CD14-positive monocyte (primary cell): ENCODE measurements around the gene MMAB. TPM values are rescaled to one million over a fixed set of nuclear protein-coding genes. Genes with fewer than 3 reads are reported as not detected.

Experiments
- DNase-seq, 3 donors: peaks; one replicate each; pipeline ENCODE4 v3.0.0-alpha.2; 2011 to 2022
- H2AFZ ChIP-seq: 2 replicates; pipeline ENCODE4 v1.6.0; 2012; ENCODE audit warnings: mild to moderate bottlenecking, low read depth, low read length, inconsistent platforms; ENCODE audit not compliant: insufficient read depth, poor library complexity, severe bottlenecking
- H3K27ac ChIP-seq, 2 donors: 1 replicate in 1 of 2; 2 replicates in 1 of 2; pipeline ENCODE4 v1.5.1; 2012 to 2013; ENCODE audit warnings: low read length in 2 of 2, control low read depth in 1 of 2, inconsistent platforms in 1 of 2, low read depth in 1 of 2, mild to moderate bottlenecking in 1 of 2
- H3K27me3 ChIP-seq, 2 donors: one replicate each; pipeline versions ENCODE4 v1.6.0 to v1.6.1; 2011 to 2013; ENCODE audit warnings: low read length in 2 of 2; ENCODE audit not compliant: control insufficient read depth in 2 of 2, insufficient read depth in 2 of 2
- H3K36me3 ChIP-seq, 2 donors: replicated peaks in 1 of 2; 1 replicate in 1 of 2; 2 replicates in 1 of 2; pipeline versions ENCODE4 v1.5.1 to v1.6.1; 2012 to 2013; ENCODE audit warnings: low read length in 2 of 2, control low read depth in 1 of 2, inconsistent platforms in 1 of 2, mild to moderate bottlenecking in 1 of 2; ENCODE audit not compliant: insufficient read depth in 2 of 2, control insufficient read depth in 1 of 2
- H3K4me1 ChIP-seq, 2 donors: 1 replicate in 1 of 2; 2 replicates in 1 of 2; pipeline versions ENCODE4 v1.5.1 to v1.6.1; 2012 to 2013; ENCODE audit warnings: low read length in 2 of 2, control low read depth in 1 of 2, inconsistent platforms in 1 of 2, mild to moderate bottlenecking in 1 of 2, moderate library complexity in 1 of 2; ENCODE audit not compliant: insufficient read depth in 2 of 2, control insufficient read depth in 1 of 2
- H3K4me2 ChIP-seq: replicated peaks from 2 replicates; pipeline ENCODE3; 2012; ENCODE audit warnings: low read length, moderate library complexity, mild to moderate bottlenecking; ENCODE audit not compliant: poor library complexity, severe bottlenecking; ENCODE audit errors: extremely low read depth
- H3K4me3 ChIP-seq, 3 experiments: fragments of 200-600 bp in 1 of 3; sonication (generic) in 1 of 3; replicated peaks in 1 of 3; 1 replicate in 2 of 3; 2 replicates in 1 of 3; pipeline ENCODE4 v1.5.1; 2011 to 2013; ENCODE audit warnings: low read length in 3 of 3, mild to moderate bottlenecking in 3 of 3, control low read depth in 2 of 3, low read depth in 2 of 3, inconsistent platforms in 1 of 3, moderate library complexity in 1 of 3
- H3K79me2 ChIP-seq: 2 replicates; pipeline ENCODE4 v1.6.0; 2012; ENCODE audit warnings: mild to moderate bottlenecking, control low read depth, inconsistent platforms, low read length, moderate library complexity; ENCODE audit not compliant: insufficient read depth
- H3K9ac ChIP-seq: 2 replicates; pipeline ENCODE4 v1.6.0; 2017; ENCODE audit warnings: low read length, mild to moderate bottlenecking; ENCODE audit not compliant: insufficient read depth, poor library complexity, severe bottlenecking
- H3K9me3 ChIP-seq, 2 donors: replicated peaks in 1 of 2; 1 replicate in 1 of 2; 2 replicates in 1 of 2; pipeline versions ENCODE4 v1.5.1 to v1.6.1; 2012 to 2013; ENCODE audit warnings: low read length in 2 of 2, control low read depth in 1 of 2; ENCODE audit not compliant: control insufficient read depth in 1 of 2, insufficient read depth in 1 of 2
- H4K20me1 ChIP-seq: 2 replicates; pipeline ENCODE4 v1.6.0; 2012; ENCODE audit warnings: mild to moderate bottlenecking, low read length, control low read depth, moderate library complexity; ENCODE audit not compliant: insufficient read depth
- H3K27ac Mint-ChIP-seq, 7 donors: one replicate each; pipeline ENCODE4 v1.8.0; 2020; ENCODE audit warnings: mild to moderate bottlenecking in 7 of 7, mixed read lengths in 7 of 7, moderate library complexity in 6 of 7, inconsistent platforms in 2 of 7
- H3K27me3 Mint-ChIP-seq, 3 donors: one replicate each; pipeline ENCODE4 v1.8.0; 2021 to 2022; ENCODE audit warnings: low read depth in 3 of 3, mild to moderate bottlenecking in 3 of 3, mixed read lengths in 3 of 3, moderate library complexity in 3 of 3, inconsistent platforms in 1 of 3
- H3K36me3 Mint-ChIP-seq, 2 donors: one replicate each; pipeline ENCODE4 v1.8.0; 2020; ENCODE audit warnings: mixed read lengths in 2 of 2, inconsistent platforms in 1 of 2, mild to moderate bottlenecking in 1 of 2
- H3K4me1 Mint-ChIP-seq: one replicate; pipeline ENCODE4 v1.8.0; 2020; ENCODE audit warnings: mild to moderate bottlenecking, mixed read lengths
- H3K4me3 Mint-ChIP-seq, 2 donors: one replicate each; pipeline ENCODE4 v1.8.0; 2020; ENCODE audit warnings: mild to moderate bottlenecking in 2 of 2, mixed read lengths in 2 of 2, moderate library complexity in 1 of 2
- H3K9me3 Mint-ChIP-seq, 7 donors: one replicate each; pipeline ENCODE4 v1.8.0; 2020 to 2022; ENCODE audit warnings: mixed read lengths in 7 of 7, mild to moderate bottlenecking in 6 of 7, moderate library complexity in 6 of 7, inconsistent platforms in 2 of 7
- WGBS: methylation state at CpG from one replicate; pipeline ENCODE4 v1.1.5; 2013; ENCODE audit warnings: missing lambda C conversion rate; ENCODE audit not compliant: insufficient coverage; 5-methylcytosine and 5-hydroxymethylcytosine counted together
- intact Hi-C, 2 donors: fragments of 100-400 bp; cut with micrococcal nuclease; formaldehyde crosslinking; loops; one replicate each; pipeline versions ENCODE4 v1.15.0 to v1.15.1; 2023
- polyA plus RNA-seq, 3 donors: library from polyadenylated mRNA; depleted of rRNA in 1 of 3; unstranded in 2 of 3; stranded (reverse) in 1 of 3; fragments of 300-500 nt in 2 of 3; fragments of >200 nt in 1 of 3; fragmentation: Illumina TruSeq in 2 of 3; gene quantifications; 1 replicate in 2 of 3; 2 replicates in 1 of 3; pipeline ENCODE4 v1.2.3, GENCODE V29; 2012 to 2021
- TF ChIP-seq, protein P1 (sequence below): fragments of 200-600 bp; IDR thresholded peaks from one replicate; pipeline ENCODE4 v1.8.0; 2022; ENCODE audit warnings: antibody characterized with exemption, mild to moderate bottlenecking

MMAB gene
- polyA plus RNA-seq, 3 donors = 5.0 to 15.6 (median 12.4) TPM

DNA sequence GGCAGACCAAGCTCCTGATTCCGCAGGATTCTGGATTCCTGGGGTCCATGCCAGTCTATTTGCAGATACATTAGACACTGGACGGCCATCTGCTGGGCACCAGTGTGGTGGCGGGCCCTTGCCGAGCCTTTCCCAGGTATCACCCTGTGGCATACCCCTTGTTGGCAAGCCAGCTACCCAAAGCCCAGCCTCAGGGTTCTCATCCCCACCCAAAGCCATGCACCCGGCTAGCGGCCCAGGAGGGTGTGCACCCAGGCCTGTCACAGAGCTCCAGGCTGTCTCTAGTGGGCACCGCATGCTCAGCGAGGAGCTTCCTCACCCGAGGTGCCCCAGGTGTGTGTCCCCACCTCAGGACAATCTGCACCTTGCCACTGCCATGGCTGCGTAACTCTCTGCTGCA, 13.7 kb downstream of the MMAB start:
- H3K9me3 ChIP-seq = peaks cover 0 to 15% of the 10 kb centered on the region in 2 donors
- Mint-ChIP-seq H3K4me3 (no peak overlapping the region), H3K4me1 (no peaks in the 10 kb centered on the region), H3K36me3 (peaks cover 12 to 20% of the 10 kb centered on the region in 2 donors), H3K27me3 (peaks cover 0 to 9% (median 0%) of the 10 kb centered on the region in 3 donors), H3K9me3 (peaks cover 10 to 14% (median 13%) of the 10 kb centered on the region in 7 donors), H3K27ac (peak overlapping the region in 1 of 7 donors; percentile 58)
- H2AFZ ChIP-seq = no peak overlapping the region
- no peak overlapping the region for H3K27ac ChIP-seq
- H3K4me3 ChIP-seq = no peak overlapping the region
- H3K4me2 ChIP-seq = no peak overlapping the region
- TF ChIP-seq, protein P1, sequence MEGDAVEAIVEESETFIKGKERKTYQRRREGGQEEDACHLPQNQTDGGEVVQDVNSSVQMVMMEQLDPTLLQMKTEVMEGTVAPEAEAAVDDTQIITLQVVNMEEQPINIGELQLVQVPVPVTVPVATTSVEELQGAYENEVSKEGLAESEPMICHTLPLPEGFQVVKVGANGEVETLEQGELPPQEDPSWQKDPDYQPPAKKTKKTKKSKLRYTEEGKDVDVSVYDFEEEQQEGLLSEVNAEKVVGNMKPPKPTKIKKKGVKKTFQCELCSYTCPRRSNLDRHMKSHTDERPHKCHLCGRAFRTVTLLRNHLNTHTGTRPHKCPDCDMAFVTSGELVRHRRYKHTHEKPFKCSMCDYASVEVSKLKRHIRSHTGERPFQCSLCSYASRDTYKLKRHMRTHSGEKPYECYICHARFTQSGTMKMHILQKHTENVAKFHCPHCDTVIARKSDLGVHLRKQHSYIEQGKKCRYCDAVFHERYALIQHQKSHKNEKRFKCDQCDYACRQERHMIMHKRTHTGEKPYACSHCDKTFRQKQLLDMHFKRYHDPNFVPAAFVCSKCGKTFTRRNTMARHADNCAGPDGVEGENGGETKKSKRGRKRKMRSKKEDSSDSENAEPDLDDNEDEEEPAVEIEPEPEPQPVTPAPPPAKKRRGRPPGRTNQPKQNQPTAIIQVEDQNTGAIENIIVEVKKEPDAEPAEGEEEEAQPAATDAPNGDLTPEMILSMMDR = no peak
- H3K79me2 ChIP-seq = no peaks in the 10 kb centered on the region
- no peak overlapping the region for H3K9ac ChIP-seq
- H3K36me3 ChIP-seq = peaks cover 0 to 10% of the 10 kb centered on the region in 2 donors
- no peaks in the 10 kb centered on the region for H3K4me1 ChIP-seq
- DNase-seq = no peak
- 97% methylated on average over 8 of the region's 10 CpGs for WGBS
- H3K27me3 ChIP-seq = no peaks in the 10 kb centered on the region
- intact Hi-C loops = no loop called here
- H4K20me1 ChIP-seq = no peaks in the 10 kb centered on the region

DNA sequence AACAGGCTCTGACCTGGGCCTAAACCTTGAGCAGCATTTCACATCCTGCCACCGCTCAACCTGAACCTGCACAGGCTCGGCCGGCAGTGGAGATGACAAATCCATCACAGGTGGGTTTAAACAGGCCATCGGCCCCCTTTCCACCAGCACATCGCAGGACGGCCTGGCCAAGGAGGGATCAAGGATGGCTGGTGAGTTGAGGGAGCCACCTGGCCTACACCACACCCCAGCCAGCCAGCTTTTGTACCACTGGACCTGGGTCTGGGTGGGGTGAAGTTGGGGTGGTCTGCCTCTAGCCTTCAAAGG, 14.2 kb downstream of the MMAB start:
- no peak overlapping the region for H3K4me2 ChIP-seq
- H3K27ac ChIP-seq = no peak overlapping the region
- Mint-ChIP-seq H3K27me3 (peaks cover 0 to 10% (median 1%) of the 10 kb centered on the region in 3 donors), H3K27ac (no peak overlapping the region), H3K9me3 (peaks cover 10 to 14% (median 13%) of the 10 kb centered on the region in 7 donors), H3K4me3 (no peak overlapping the region), H3K4me1 (no peaks in the 10 kb centered on the region), H3K36me3 (peaks cover 12 to 17% of the 10 kb centered on the region in 2 donors)
- no peaks in the 10 kb centered on the region for H3K4me1 ChIP-seq
- no peak overlapping the region for H3K4me3 ChIP-seq
- intact Hi-C loops = no loop called here
- H3K36me3 ChIP-seq = peaks cover 0 to 8% of the 10 kb centered on the region in 2 donors
- H4K20me1 ChIP-seq = no peaks in the 10 kb centered on the region
- DNase-seq = no peak
- H3K27me3 ChIP-seq = no peaks in the 10 kb centered on the region
- TF ChIP-seq, protein P1 = no peak
- no CpG with 5 or more reads among the region's 6 CpGs for WGBS
- no peak overlapping the region for H3K9ac ChIP-seq
- no peak overlapping the region for H2AFZ ChIP-seq
- no peaks in the 10 kb centered on the region for H3K79me2 ChIP-seq
- H3K9me3 ChIP-seq = peaks cover 0 to 15% of the 10 kb centered on the region in 2 donors
